Hepatocyte (in vitro differentiated cells): ENCODE data around the gene APOA1. TPM values are rescaled to one million over a fixed set of nuclear protein-coding genes. Genes with fewer than 3 reads are reported as not detected.

Source experiments
- DNase-seq: peaks from one replicate; pipeline ENCODE4 v3.0.0-alpha.2; 2016; ENCODE audit warnings: low spot score
- H2AFZ ChIP-seq: fragments of 200-600 bp; sonication (generic); 2 replicates; pipeline ENCODE4 v1.6.0; 2016; ENCODE audit warnings: antibody characterized with exemption, mild to moderate bottlenecking
- H3K27ac ChIP-seq: fragments of 200-600 bp; sonication (generic); 2 replicates; pipeline ENCODE4 v1.5.1; 2016; ENCODE audit warnings: mild to moderate bottlenecking
- H3K27me3 ChIP-seq: fragments of 200-600 bp; sonication (generic); 2 replicates; pipeline ENCODE4 v1.6.1; 2016
- H3K36me3 ChIP-seq: fragments of 200-600 bp; sonication (generic); replicated peaks from 2 replicates; pipeline ENCODE4 v1.5.1; 2016; ENCODE audit warnings: low read depth; ENCODE audit not compliant: insufficient read depth
- H3K4me1 ChIP-seq: fragments of 200-600 bp; sonication (generic); 2 replicates; pipeline ENCODE4 v1.5.1; 2016; ENCODE audit warnings: mild to moderate bottlenecking, moderate library complexity; ENCODE audit not compliant: insufficient read depth
- H3K4me2 ChIP-seq: fragments of 200-600 bp; sonication (generic); 2 replicates; pipeline ENCODE4 v1.6.0; 2016
- H3K4me3 ChIP-seq: fragments of 200-600 bp; sonication (generic); 2 replicates; pipeline ENCODE4 v1.5.1; 2016; ENCODE audit warnings: mild to moderate bottlenecking
- H3K79me2 ChIP-seq: fragments of 200-600 bp; sonication (generic); 2 replicates; pipeline ENCODE4 v1.6.0; 2017; ENCODE audit warnings: mild to moderate bottlenecking
- H3K9me2 ChIP-seq: fragments of 200-600 bp; sonication (generic); replicated peaks from 2 replicates; pipeline ENCODE4 v1.6.0; 2017; ENCODE audit warnings: mild to moderate bottlenecking; ENCODE audit not compliant: insufficient read depth
- H3K9me3 ChIP-seq: fragments of 200-600 bp; sonication (generic); 2 replicates; pipeline ENCODE4 v1.5.1; 2016; ENCODE audit warnings: low read depth, mild to moderate bottlenecking
- H4K20me1 ChIP-seq: fragments of 200-600 bp; sonication (generic); 2 replicates; pipeline ENCODE4 v1.6.0; 2016; ENCODE audit warnings: mild to moderate bottlenecking; ENCODE audit not compliant: insufficient read depth, poor library complexity, severe bottlenecking
- EZH2 ChIP-seq: fragments of 200-600 bp; sonication (generic); IDR thresholded peaks from 2 replicates; pipeline ENCODE4 v1.6.1; 2016; ENCODE audit warnings: antibody characterized with exemption, mild to moderate bottlenecking, borderline replicate concordance
- EZH2phosphoT487 ChIP-seq: fragments of 200-600 bp; sonication (generic); IDR thresholded peaks from one replicate; pipeline ENCODE4 v1.6.1; 2018; ENCODE audit warnings: antibody characterized with exemption, mild to moderate bottlenecking, low read depth, moderate library complexity; ENCODE audit not compliant: unreplicated experiment, severe bottlenecking
- WGBS: methylation state at CpG from one replicate; pipeline ENCODE4 v1.1.6; 2016; ENCODE audit warnings: low lambda C conversion rate; ENCODE audit errors: missing lambda C conversion rate; 5-methylcytosine and 5-hydroxymethylcytosine counted together
- polyA plus RNA-seq: library from polyadenylated mRNA; unstranded; fragments of >200 nt; fragmentation: Nextera tagmentation; extraction: Ambion mirVana; gene quantifications from 2 replicates; pipeline ENCODE4 v1.2.1, GENCODE V29; 2016
- total RNA-seq: library from RNA; depleted of rRNA; stranded (reverse); fragments of >200 nt; gene quantifications from 2 replicates; pipeline ENCODE4 v1.2.3, GENCODE V29; 2014
- TF ChIP-seq, protein P1 (sequence below): fragments of 200-600 bp; sonication (generic); IDR thresholded peaks from 2 replicates; pipeline ENCODE4 v1.5.1; 2016; ENCODE audit warnings: antibody characterized with exemption, mild to moderate bottlenecking; ENCODE audit not compliant: poor library complexity

The APOA1 gene
- total and polyA plus RNA-seq, 2 experiments from 2014 or later, result 4,253 to 7,624 TPM

DNA sequence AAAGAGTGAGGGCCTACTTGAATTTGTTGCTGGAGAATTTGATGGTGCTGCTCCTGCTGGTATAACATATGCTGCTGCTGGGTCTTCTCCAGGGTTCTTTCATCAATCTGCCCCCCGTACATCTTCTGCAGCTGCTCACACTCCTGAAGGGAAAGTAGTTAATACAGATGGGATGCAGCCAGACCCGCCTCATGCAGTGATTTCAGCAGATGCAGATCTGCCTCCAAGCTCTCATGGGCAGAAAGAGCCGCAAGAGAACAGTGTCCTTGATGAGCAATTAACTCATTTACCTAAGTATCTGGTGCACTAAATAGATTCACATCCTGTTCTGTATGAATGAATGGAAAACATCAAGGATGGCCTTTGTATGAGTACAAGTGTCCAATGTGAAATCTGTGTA is 24.8 kb upstream of the APOA1 start:
- 91% methylated on average over 3 of the region's 3 CpGs for WGBS

GRCh38 chr11:116861539-116861938 is 24.1 kb upstream of the APOA1 start:
- Histone ChIP-seq H4K20me1 (no peaks in the 10 kb centered on the region), H3K36me3 (no peaks in the 10 kb centered on the region), H3K9me2 (no peaks in the 10 kb centered on the region), H3K4me3 (no peak overlapping the region), H3K27ac (no peak overlapping the region), H3K4me2 (no peak overlapping the region), H2AFZ (no peak overlapping the region), H3K27me3 (no peaks in the 10 kb centered on the region), H3K9me3 (no peaks in the 10 kb centered on the region), H3K79me2 (no peaks in the 10 kb centered on the region), H3K4me1 (no peaks in the 10 kb centered on the region)
- no peak for DNase-seq
- WGBS, result 71% methylated on average over 1 of the region's 1 CpG
- TF ChIP-seq EZH2, result no peak
- TF ChIP-seq EZH2phosphoT487, result no peak
- TF ChIP-seq, protein P1, sequence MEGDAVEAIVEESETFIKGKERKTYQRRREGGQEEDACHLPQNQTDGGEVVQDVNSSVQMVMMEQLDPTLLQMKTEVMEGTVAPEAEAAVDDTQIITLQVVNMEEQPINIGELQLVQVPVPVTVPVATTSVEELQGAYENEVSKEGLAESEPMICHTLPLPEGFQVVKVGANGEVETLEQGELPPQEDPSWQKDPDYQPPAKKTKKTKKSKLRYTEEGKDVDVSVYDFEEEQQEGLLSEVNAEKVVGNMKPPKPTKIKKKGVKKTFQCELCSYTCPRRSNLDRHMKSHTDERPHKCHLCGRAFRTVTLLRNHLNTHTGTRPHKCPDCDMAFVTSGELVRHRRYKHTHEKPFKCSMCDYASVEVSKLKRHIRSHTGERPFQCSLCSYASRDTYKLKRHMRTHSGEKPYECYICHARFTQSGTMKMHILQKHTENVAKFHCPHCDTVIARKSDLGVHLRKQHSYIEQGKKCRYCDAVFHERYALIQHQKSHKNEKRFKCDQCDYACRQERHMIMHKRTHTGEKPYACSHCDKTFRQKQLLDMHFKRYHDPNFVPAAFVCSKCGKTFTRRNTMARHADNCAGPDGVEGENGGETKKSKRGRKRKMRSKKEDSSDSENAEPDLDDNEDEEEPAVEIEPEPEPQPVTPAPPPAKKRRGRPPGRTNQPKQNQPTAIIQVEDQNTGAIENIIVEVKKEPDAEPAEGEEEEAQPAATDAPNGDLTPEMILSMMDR, result no peak

More for the DNA sequence above, 24.8 kb upstream of the APOA1 start:
- Histone ChIP-seq H3K9me3 (no peaks in the 10 kb centered on the region), H4K20me1 (no peaks in the 10 kb centered on the region), H2AFZ (no peak overlapping the region), H3K4me1 (no peaks in the 10 kb centered on the region), H3K36me3 (no peaks in the 10 kb centered on the region), H3K79me2 (no peaks in the 10 kb centered on the region), H3K9me2 (no peaks in the 10 kb centered on the region), H3K4me3 (no peak overlapping the region), H3K27ac (no peak overlapping the region), H3K4me2 (no peak overlapping the region), H3K27me3 (no peaks in the 10 kb centered on the region)
- no peak for DNase-seq
- TF ChIP-seq, protein P1, result no peak
- TF ChIP-seq EZH2phosphoT487, result no peak
- no peak for TF ChIP-seq EZH2

DNA sequence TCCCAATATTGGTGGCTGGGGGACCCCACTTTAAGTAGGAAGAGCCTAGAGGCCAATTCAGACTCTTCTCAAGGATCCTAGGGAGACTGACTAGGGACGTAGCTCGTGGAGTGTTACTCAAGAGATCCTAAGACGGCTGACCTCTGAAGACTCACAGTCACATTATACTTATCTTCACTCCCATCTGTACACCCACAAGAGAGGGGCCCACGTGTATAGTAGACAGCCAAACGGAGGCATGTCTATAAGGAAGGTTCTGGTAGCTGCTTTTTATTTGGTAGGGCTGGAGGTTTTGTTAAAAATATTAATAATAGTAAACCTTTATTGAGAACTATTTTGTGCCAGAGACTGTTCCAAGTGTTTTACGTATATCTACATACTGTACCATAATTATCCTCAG is 22.9 kb upstream of the APOA1 start:
- Histone ChIP-seq H3K9me3 (no peaks in the 10 kb centered on the region), H3K79me2 (no peaks in the 10 kb centered on the region), H3K4me3 (no peak overlapping the region), H3K27ac (no peak overlapping the region), H3K4me1 (no peaks in the 10 kb centered on the region), H2AFZ (no peak overlapping the region), H3K27me3 (no peaks in the 10 kb centered on the region), H4K20me1 (no peaks in the 10 kb centered on the region), H3K36me3 (no peaks in the 10 kb centered on the region), H3K4me2 (no peak overlapping the region), H3K9me2 (no peaks in the 10 kb centered on the region)
- no peak for DNase-seq
- WGBS, result 85% methylated on average over 6 of the region's 6 CpGs
- TF ChIP-seq, protein P1, result no peak
- TF ChIP-seq EZH2 (no peak), EZH2phosphoT487 (no peak)

DNA sequence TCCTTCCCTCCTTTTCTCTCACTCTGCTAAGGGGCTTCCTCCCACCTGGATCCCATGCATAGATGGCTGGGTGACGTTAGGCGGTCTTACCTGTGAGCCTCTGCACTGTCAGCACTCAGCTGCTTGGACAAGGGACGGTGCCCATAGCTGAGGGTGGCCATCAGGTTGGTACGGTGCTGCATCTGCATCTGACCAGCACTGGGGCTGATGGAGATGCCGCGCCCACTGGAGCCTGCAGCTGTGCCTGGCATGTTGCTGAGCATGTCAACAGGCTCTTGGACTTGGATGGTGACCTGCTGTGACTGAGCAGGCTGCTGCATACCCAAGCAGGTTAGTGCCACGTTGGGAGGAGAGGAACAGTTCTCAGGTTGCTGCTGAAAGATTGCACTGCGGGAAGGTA is 21.8 kb upstream of the APOA1 start:
- Histone ChIP-seq H3K4me3 (no peak overlapping the region), H3K27ac (no peak overlapping the region), H3K9me3 (no peaks in the 10 kb centered on the region), H2AFZ (no peak overlapping the region), H3K4me2 (no peak overlapping the region), H3K9me2 (no peaks in the 10 kb centered on the region), H3K79me2 (no peaks in the 10 kb centered on the region), H3K27me3 (no peaks in the 10 kb centered on the region), H3K4me1 (peaks cover 1% of the 10 kb centered on the region), H3K36me3 (no peaks in the 10 kb centered on the region), H4K20me1 (no peaks in the 10 kb centered on the region)
- no peak for DNase-seq
- TF ChIP-seq EZH2phosphoT487, result no peak
- TF ChIP-seq EZH2, result no peak
- TF ChIP-seq, protein P1, result no peak
- 99% methylated on average over 8 of the region's 8 CpGs for whole genome bisulfite sequencing
